IPS DF 4.7 (cell line): ENCODE measurements around the gene OR6B2.

Experiments
- DNase-seq: peaks from one replicate; pipeline ENCODE4 v3.0.0-alpha.2; 2013; ENCODE audit warnings: low spot score; ENCODE audit errors: extremely low read depth

OR6B2 gene

DNA sequence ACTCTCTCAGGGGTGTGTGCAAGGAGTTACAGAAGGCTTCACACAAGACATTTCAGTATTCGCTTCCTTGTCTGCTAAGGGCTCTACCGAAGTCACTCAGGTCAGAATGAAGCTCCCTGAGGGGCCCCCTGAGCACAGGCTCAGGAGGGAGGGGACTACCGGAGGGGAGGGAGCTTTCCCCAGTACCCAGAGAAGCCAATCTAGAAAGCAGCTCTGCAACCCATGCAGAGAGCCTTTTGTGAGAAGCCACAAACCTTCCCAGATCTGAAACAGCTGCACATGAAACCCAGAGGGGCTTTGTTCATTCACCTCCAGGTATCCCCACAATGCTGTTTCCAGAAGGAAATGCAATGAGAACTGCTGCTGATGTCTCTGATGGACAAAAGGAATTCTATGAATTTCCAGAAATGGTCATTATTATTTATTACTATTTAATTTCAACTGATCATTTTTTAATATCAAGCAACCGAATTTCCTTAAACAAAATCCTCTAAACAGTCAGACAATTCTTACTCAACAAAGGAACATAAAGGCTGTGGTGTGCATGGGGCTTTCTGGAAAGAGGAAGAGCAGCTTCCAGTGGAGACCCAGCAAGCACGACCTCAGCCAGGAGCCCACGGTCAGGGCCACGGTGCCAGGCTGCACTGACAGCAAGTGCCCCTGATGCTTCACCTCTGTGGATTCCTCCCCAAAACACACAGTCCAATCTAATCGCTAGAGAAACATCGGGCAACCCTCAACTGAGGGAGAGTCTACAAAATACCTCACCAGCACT lies 47.0 kb downstream of the OR6B2 start:
- no peak for DNase-seq
